Heart right ventricle (tissue), 16 donors: ENCODE measurements around the gene MMRN2. TPM values are rescaled to one million over a fixed set of nuclear protein-coding genes. Genes with fewer than 3 reads are reported as not detected.
A peak's percentile ranks its signal among the peaks of the same experiment; 100 is the strongest.

ENCODE experiments used
- ATAC-seq, 8 donors: fragments of 200-7000 bp; cut with Tn5 transposase; one replicate each; pipeline ENCODE4 v1.9.1; 2020; ENCODE audit warnings: mild to moderate bottlenecking in 8 of 8, moderate library complexity in 8 of 8, moderate number of reproducible peaks in 1 of 8
- DNase-seq, 2 donors: peaks; one replicate each; pipeline ENCODE4 v3.0.0-alpha.2; 2020
- H3K27ac ChIP-seq, 10 donors: fragments of 200-600 bp; sonication (generic) in 2 of 10; one replicate each; pipeline versions ENCODE4 v1.5.0 to v1.8.0; 2020 to 2022; ENCODE audit warnings: mild to moderate bottlenecking in 3 of 10
- H3K27me3 ChIP-seq, 7 donors: fragments of 200-600 bp; one replicate each; pipeline ENCODE4 v1.8.0; 2021 to 2022; ENCODE audit warnings: mild to moderate bottlenecking in 2 of 7
- H3K36me3 ChIP-seq, 9 donors: fragments of 200-600 bp; sonication (generic) in 1 of 9; one replicate each; pipeline versions ENCODE4 v1.5.0 to v1.8.0; 2020 to 2022; ENCODE audit warnings: mild to moderate bottlenecking in 2 of 9
- H3K4me1 ChIP-seq, 9 donors: fragments of 200-600 bp; sonication (generic) in 1 of 9; one replicate each; pipeline versions ENCODE4 v1.5.0 to v1.8.0; 2020 to 2022; ENCODE audit warnings: mild to moderate bottlenecking in 4 of 9
- H3K4me3 ChIP-seq, 10 donors: fragments of 200-600 bp; sonication (generic) in 2 of 10; one replicate each; pipeline versions ENCODE4 v1.5.0 to v1.8.0; 2020 to 2022; ENCODE audit warnings: mild to moderate bottlenecking in 7 of 10, moderate library complexity in 2 of 10
- H3K9me3 ChIP-seq, 11 donors: fragments of 200-600 bp in 10 of 11; sonication (generic) in 2 of 11; one replicate each; pipeline versions ENCODE4 v1.5.0 to v1.8.0; 2013 to 2022; ENCODE audit warnings: mild to moderate bottlenecking in 2 of 11, control low read depth in 1 of 11, moderate library complexity in 1 of 11
- CTCF ChIP-seq, 9 donors: fragments of 200-600 bp; sonication (generic) in 2 of 9; IDR thresholded peaks; one replicate each; pipeline versions ENCODE4 v1.5.0 to v1.8.0; 2021 to 2022; ENCODE audit warnings: antibody characterized with exemption in 9 of 9, mild to moderate bottlenecking in 5 of 9, moderate library complexity in 1 of 9
- WGBS, 2 donors: extraction: QIAGEN DNeasy Blood & Tissue Kit; methylation state at CpG; one replicate each; pipeline ENCODE4 v1.1.7; 2013; ENCODE audit warnings: inconsistent platforms in 1 of 2; 5-methylcytosine and 5-hydroxymethylcytosine counted together
- intact Hi-C, 10 donors: fragments of 100-400 bp; cut with DNase I; formaldehyde crosslinking; loops; one replicate each; pipeline versions ENCODE4 v1.11.1 to v1.14.2; 2022
- polyA plus RNA-seq, 2 donors: library from polyadenylated mRNA; stranded (reverse); fragments of 200-250 nt; gene quantifications; one replicate each; pipeline ENCODE4 v1.2.3, GENCODE V29; 2013
- total RNA-seq, 10 donors: library from RNA; stranded (reverse); fragmentation: NEBNext Ultra II Directional in 3 of 10; extraction: Animal tissue kit (Norgen Biotek cat#: 25700) in 3 of 10; gene quantifications; one replicate each; pipeline versions ENCODE4 v1.2.1 to v1.2.4, GENCODE V29; 2021 to 2023
- donor health status: Arrhythmogenic right ventricular cardiomyopathy.
- donor health status: ischemic (EF 13 %, LVEDD 7.1; RV severe dilation, severe dysfunction).
- donor health status: healthy with polysubstance abuse.
- donor health status: DM: no; HTN: yes; CAD: no.
- donor health status: DM: no; HTN: no; CAD: no.
- donor health status: ischemic (EF 25% LVEDD 6.9; RV normal size, moderate dysfunction).
- donor health status: ischemic (EF 25% LVEDD 5.7; RV mildly dilated, moderate dysfunction).
- donor health status: healthy.
- donor health status: DM: yes; HTN: yes; CAD: no.
- donor health status: Ischemic cardiomyopathy.
- donor health status: ischemic (EF 35%, LVEDD 5.7; RV mildly dilated, moderate dysfunction).
- donor health status: nonischemic (EF 11% LVEDD 7.7; RV severe dilation, severe dysfunction).
- donor health status: DM: yes; HTN: yes; CAD: no.
- donor health status: PGD.
- donor health status: ischemic (EF 29% LVEDD 5.4; RV normal size, mild dysfunction).
- donor health status: nonischemic (EF 23%, LVEDD 6.1; RV moderate dilation, normal function).

Gene MMRN2
- total and polyA plus RNA-seq, 12 donors = 22.5 to 43.2 (median 33.2) TPM

- no peak for TF ChIP-seq CTCF (IDR thresholded peaks at IDR 0.05)
- intact Hi-C loops = loop anchor here in 5 of 10 donors (5.0 to 10.0 kb wide), 3 partner anchors 133 to 175 kb away; partner anchors contain the start of gene BMPR1A (in 3 of the 5)
- WGBS, 2 donors = 43 to 53% methylated on average over 3 of the region's 3 CpGs
- H3K36me3 ChIP-seq = peaks cover 0 to 30% (median 0%) of the 10 kb centered on the region in 9 donors
- DNase-seq = no peak
- H3K4me1 ChIP-seq = peaks cover 0 to 36% (median 16%) of the 10 kb centered on the region in 9 donors
- H3K27ac ChIP-seq = peak overlapping the region in 8 of 10 donors; percentile 65 to 83 (median 78)
- ATAC-seq = peak in 5 of 8 donors; percentile 29 to 77 (median 61)
- H3K27me3 ChIP-seq = peaks cover 0 to 5% (median 0%) of the 10 kb centered on the region in 7 donors
- no peak overlapping the region for H3K4me3 ChIP-seq
- H3K9me3 ChIP-seq = no peaks in the 10 kb centered on the region
Observed at GRCh38 chr10:86889997-86890396, 67.4 kb downstream of the MMRN2 start.

- TF ChIP-seq CTCF (IDR thresholded peaks at IDR 0.05) = no peak
- Histone ChIP-seq H3K27ac (peak overlapping the region; percentile 34 to 83 (median 75)), H3K4me1 (peaks cover 0 to 36% (median 16%) of the 10 kb centered on the region in 9 donors), H3K27me3 (peaks cover 0 to 5% (median 0%) of the 10 kb centered on the region in 7 donors), H3K4me3 (no peak overlapping the region), H3K36me3 (peaks cover 0 to 23% (median 0%) of the 10 kb centered on the region in 9 donors), H3K9me3 (no peaks in the 10 kb centered on the region)
- intact Hi-C loops = loop anchor here in 1 of 10 donors (10.0 kb wide), 1 partner anchor 134 kb away; the partner anchor contains the start of gene BMPR1A
- 54 to 55% methylated on average over 7 of the region's 7 CpGs for WGBS, 2 donors
- peak; percentile 68 to 90 (median 84) for ATAC-seq
- no peak for DNase-seq
Observed at GRCh38 chr10:86888585-86889381, 68.6 kb downstream of the MMRN2 start.

Other genes starting within 250 kb of the MMRN2 start
- 10 to 100 TPM; 34.4 to 69.0 (median 47.7) TPM for gene BMPR1A, start 201.0 kb downstream of the MMRN2 start, total RNA-seq
- 10 to 100 TPM in 1 of 2 donors, 1 to 10 TPM in 1; 6.7 to 10.3 TPM for gene BMPR1A, start 201.0 kb downstream of the MMRN2 start, polyA plus RNA-seq
- 10 to 100 TPM in 9 of 10 donors, 1 to 10 TPM in 1; 9.4 to 21.4 (median 12.6) TPM for gene SNCG, start 984 bp upstream of the MMRN2 start, total RNA-seq
- gene SNCG, start 984 bp upstream of the MMRN2 start, polyA plus RNA-seq = 10 to 100 TPM; 35.2 to 68.0 TPM
- gene ADIRF, start 10.9 kb upstream of the MMRN2 start, total RNA-seq = 100 to 1,000 TPM in 1 of 10 donors, 10 to 100 TPM in 9; 18.5 to 113 (median 40.4) TPM
- 100 to 1,000 TPM; 174 to 234 TPM for gene ADIRF, start 10.9 kb upstream of the MMRN2 start, polyA plus RNA-seq
- not detected for gene FAM25A, start 62.7 kb upstream of the MMRN2 start, total RNA-seq
- gene FAM25A, start 62.7 kb upstream of the MMRN2 start, polyA plus RNA-seq = not detected
- 100 to 1,000 TPM in 7 of 10 donors, 10 to 100 TPM in 3; 85.9 to 130 (median 119) TPM for gene GLUD1, start 137.2 kb upstream of the MMRN2 start, total RNA-seq
- gene GLUD1, start 137.2 kb upstream of the MMRN2 start, polyA plus RNA-seq = 10 to 100 TPM; 38.0 to 66.8 TPM
- gene SHLD2, start 137.6 kb upstream of the MMRN2 start, total RNA-seq = 10 to 100 TPM in 8 of 10 donors, 1 to 10 TPM in 2; 9.5 to 16.1 (median 11.6) TPM
- 10 to 100 TPM in 1 of 2 donors, 1 to 10 TPM in 1; 9.4 to 10.0 TPM for gene SHLD2, start 137.6 kb upstream of the MMRN2 start, polyA plus RNA-seq